Stomach smooth muscle (tissue), 2 donors: ENCODE data around the gene LRCOL1.

Experiments
- H3K27ac ChIP-seq: one replicate; pipeline ENCODE4 v1.7.0; 2013; ENCODE audit warnings: mild to moderate bottlenecking, low read length, inconsistent platforms
- H3K27me3 ChIP-seq, 2 donors: one replicate each; pipeline ENCODE4 v1.7.0; 2013; ENCODE audit warnings: low read length in 2 of 2; ENCODE audit not compliant: insufficient read depth in 2 of 2, control insufficient read depth in 1 of 2
- H3K36me3 ChIP-seq, 2 donors: one replicate each; pipeline ENCODE4 v1.7.0; 2013; ENCODE audit warnings: low read length in 2 of 2; ENCODE audit not compliant: control insufficient read depth in 2 of 2, insufficient read depth in 2 of 2
- H3K4me1 ChIP-seq: one replicate; pipeline ENCODE4 v1.7.0; 2013; ENCODE audit warnings: low read length; ENCODE audit not compliant: control insufficient read depth, insufficient read depth
- H3K4me3 ChIP-seq, 2 donors: one replicate each; pipeline ENCODE4 v1.7.0; 2013; ENCODE audit warnings: low read length in 2 of 2
- H3K9ac ChIP-seq, 2 donors: one replicate each; pipeline ENCODE4 v1.7.0; 2013; ENCODE audit warnings: low read length in 2 of 2, mild to moderate bottlenecking in 1 of 2
- H3K9me3 ChIP-seq, 2 donors: one replicate each; pipeline ENCODE4 v1.7.0; 2013; ENCODE audit warnings: low read length in 2 of 2; ENCODE audit not compliant: control insufficient read depth in 2 of 2
- donor health status: healthy.
- donor health status: Pancreatic carcinoma.

Gene LRCOL1

GRCh38 chr12:132617822-132618682 is 7.7 kb upstream of the LRCOL1 start:
- H3K4me1 ChIP-seq: peaks cover 25% of the 10 kb centered on the region
- H3K9me3 ChIP-seq: peaks cover 0 to 11% of the 10 kb centered on the region in 2 donors
- H3K9ac ChIP-seq: no peak overlapping the region
- H3K4me3 ChIP-seq: peak overlapping the region in 1 of 2 donors; percentile 15
- H3K36me3 ChIP-seq: no peaks in the 10 kb centered on the region
- no peak overlapping the region for H3K27ac ChIP-seq
- H3K27me3 ChIP-seq: peaks cover 33 to 48% of the 10 kb centered on the region in 2 donors

GRCh38 chr12:132617135-132617701 is 6.8 kb upstream of the LRCOL1 start:
- H3K9ac ChIP-seq: no peak overlapping the region
- peaks cover 0 to 11% of the 10 kb centered on the region in 2 donors for H3K9me3 ChIP-seq
- H3K4me3 ChIP-seq: no peak overlapping the region
- H3K36me3 ChIP-seq: no peaks in the 10 kb centered on the region
- no peak overlapping the region for H3K27ac ChIP-seq
- peaks cover 33 to 48% of the 10 kb centered on the region in 2 donors for H3K27me3 ChIP-seq
- peaks cover 16% of the 10 kb centered on the region for H3K4me1 ChIP-seq

- no peak overlapping the region for H3K9ac ChIP-seq
- H3K27me3 ChIP-seq: peaks cover 38 to 52% of the 10 kb centered on the region in 2 donors
These were observed 5.2 kb upstream of the LRCOL1 start for GRCh38 chr12:132615579-132616038.

GRCh38 chr12:132614861-132615578 is 4.6 kb upstream of the LRCOL1 start:
- H3K9me3 ChIP-seq: peaks cover 0 to 19% of the 10 kb centered on the region in 2 donors
- no peak overlapping the region for H3K4me3 ChIP-seq
- peaks cover 19% of the 10 kb centered on the region for H3K4me1 ChIP-seq
- H3K27ac ChIP-seq: no peak overlapping the region
- H3K27me3 ChIP-seq: peaks cover 34 to 53% of the 10 kb centered on the region in 2 donors
- no peak overlapping the region for H3K9ac ChIP-seq
- no peaks in the 10 kb centered on the region for H3K36me3 ChIP-seq

More at GRCh38 chr12:132615579-132616038, 5.2 kb upstream of the LRCOL1 start:
- H3K27ac ChIP-seq: no peak overlapping the region
- H3K4me3 ChIP-seq: no peak overlapping the region
- no peaks in the 10 kb centered on the region for H3K36me3 ChIP-seq
- peaks cover 0 to 19% of the 10 kb centered on the region in 2 donors for H3K9me3 ChIP-seq
- H3K4me1 ChIP-seq: peaks cover 13% of the 10 kb centered on the region

GRCh38 chr12:132614029-132614428 is 3.6 kb upstream of the LRCOL1 start:
- Histone ChIP-seq H3K27ac (no peak overlapping the region), H3K4me3 (no peak overlapping the region), H3K4me1 (peaks cover 20% of the 10 kb centered on the region), H3K9ac (no peak overlapping the region), H3K36me3 (no peaks in the 10 kb centered on the region), H3K9me3 (peaks cover 0 to 19% of the 10 kb centered on the region in 2 donors), H3K27me3 (peaks cover 39 to 48% of the 10 kb centered on the region in 2 donors)

GRCh38 chr12:132611620-132612019 is 1.2 kb upstream of the LRCOL1 start:
- Histone ChIP-seq H3K9me3 (peaks cover 0 to 12% of the 10 kb centered on the region in 2 donors), H3K4me1 (peaks cover 16% of the 10 kb centered on the region), H3K4me3 (no peak overlapping the region), H3K9ac (no peak overlapping the region), H3K27me3 (peaks cover 33 to 38% of the 10 kb centered on the region in 2 donors), H3K36me3 (no peaks in the 10 kb centered on the region), H3K27ac (no peak overlapping the region)

GRCh38 chr12:132610866-132611602 is 652 bp upstream of the LRCOL1 start:
- H3K27me3 ChIP-seq: peaks cover 32 to 35% of the 10 kb centered on the region in 2 donors
- no peaks in the 10 kb centered on the region for H3K36me3 ChIP-seq
- peaks cover 0 to 8% of the 10 kb centered on the region in 2 donors for H3K9me3 ChIP-seq
- no peak overlapping the region for H3K27ac ChIP-seq
- H3K4me1 ChIP-seq: peaks cover 16% of the 10 kb centered on the region
- no peak overlapping the region for H3K9ac ChIP-seq
- H3K4me3 ChIP-seq: peak overlapping the region in 1 of 2 donors; percentile 60

- Histone ChIP-seq H3K4me3 (no peak overlapping the region), H3K36me3 (no peaks in the 10 kb centered on the region), H3K27me3 (peaks cover 34 to 36% of the 10 kb centered on the region in 2 donors), H3K27ac (no peak overlapping the region), H3K9ac (no peak overlapping the region), H3K9me3 (peaks cover 0 to 8% of the 10 kb centered on the region in 2 donors), H3K4me1 (peaks cover 19% of the 10 kb centered on the region)
These were observed 1.9 kb downstream of the LRCOL1 start for GRCh38 chr12:132608231-132609171.

GRCh38 chr12:132606927-132607326 is 3.5 kb downstream of the LRCOL1 start:
- H3K4me3 ChIP-seq: no peak overlapping the region
- H3K9me3 ChIP-seq: peaks cover 0 to 7% of the 10 kb centered on the region in 2 donors
- no peak overlapping the region for H3K27ac ChIP-seq
- H3K4me1 ChIP-seq: peaks cover 23% of the 10 kb centered on the region
- H3K36me3 ChIP-seq: no peaks in the 10 kb centered on the region
- peaks cover 34 to 40% of the 10 kb centered on the region in 2 donors for H3K27me3 ChIP-seq
- H3K9ac ChIP-seq: no peak overlapping the region
